HUES6 (cell line): ENCODE data around the gene RAB5IF.

ENCODE experiments used
- H3K27ac ChIP-seq: 2 replicates; pipeline ENCODE4 v1.7.0; 2013; ENCODE audit warnings: low read depth, mild to moderate bottlenecking, low read length, inconsistent platforms
- H3K27me3 ChIP-seq: 2 replicates; pipeline ENCODE4 v1.6.1; 2013; ENCODE audit warnings: low read length; ENCODE audit not compliant: control insufficient read depth, insufficient read depth
- H3K36me3 ChIP-seq: 2 replicates; pipeline ENCODE4 v1.6.1; 2013; ENCODE audit warnings: low read length; ENCODE audit not compliant: control insufficient read depth, insufficient read depth
- H3K4me1 ChIP-seq: 2 replicates; pipeline ENCODE4 v1.6.1; 2013; ENCODE audit warnings: low read length; ENCODE audit not compliant: control insufficient read depth, insufficient read depth
- H3K4me3 ChIP-seq: 2 replicates; pipeline ENCODE4 v1.5.1; 2013; ENCODE audit warnings: low read depth, low read length
- H3K9ac ChIP-seq: one replicate; pipeline ENCODE4 v1.6.1; 2013; ENCODE audit warnings: mild to moderate bottlenecking, low read length
- H3K9me3 ChIP-seq: 2 replicates; pipeline ENCODE4 v1.6.1; 2013; ENCODE audit warnings: low read depth, low read length; ENCODE audit not compliant: control insufficient read depth, insufficient read depth

The RAB5IF gene

DNA sequence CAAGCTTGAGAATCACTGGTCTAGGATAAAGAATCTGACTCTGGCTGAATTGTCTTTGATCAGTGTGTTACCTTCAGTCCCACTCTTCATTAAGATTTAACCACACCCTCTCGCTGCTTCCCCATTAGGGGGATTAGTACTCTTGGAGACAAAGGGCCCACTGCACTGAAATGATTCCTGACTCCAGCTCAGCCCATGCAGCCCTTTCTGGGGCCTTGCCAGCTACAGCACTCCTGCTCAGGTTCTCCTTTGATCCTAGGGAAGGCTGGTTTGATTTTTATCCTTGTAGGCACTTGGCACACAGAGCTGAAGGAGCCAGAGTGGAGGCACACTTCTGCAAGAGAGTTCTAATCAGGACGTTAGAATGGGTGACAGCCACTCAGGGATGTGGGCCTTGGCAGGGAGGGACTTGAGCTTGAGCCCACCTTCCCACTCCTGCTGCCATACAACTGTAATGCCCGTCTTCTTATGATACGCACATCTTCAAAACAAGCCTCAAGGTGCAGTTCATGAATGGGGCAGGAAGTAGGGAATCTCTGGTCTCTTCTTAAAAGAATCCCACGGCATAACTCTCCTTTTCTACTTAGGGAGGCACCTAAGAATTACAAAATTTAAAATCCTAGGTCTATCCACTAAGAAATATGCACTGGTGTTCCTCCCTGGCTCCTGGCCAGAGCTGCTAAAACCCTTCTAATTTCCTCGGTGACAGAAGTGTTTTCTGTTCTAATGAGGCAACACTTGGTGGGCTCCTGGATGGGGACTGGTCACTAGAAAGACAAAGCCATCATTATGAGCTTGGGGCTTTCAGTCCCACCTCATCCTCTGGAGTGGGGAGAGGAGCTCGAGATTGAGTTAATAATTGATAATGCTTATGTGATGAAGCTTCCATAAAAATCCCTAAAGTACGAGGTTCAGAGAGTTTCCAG, 41.9 kb downstream of the RAB5IF start:
- Histone ChIP-seq H3K9me3 (no peaks in the 10 kb centered on the region), H3K9ac (no peak overlapping the region), H3K27ac (no peak overlapping the region), H3K4me3 (no peak overlapping the region), H3K36me3 (no peaks in the 10 kb centered on the region), H3K4me1 (peaks cover 22% of the 10 kb centered on the region), H3K27me3 (no peaks in the 10 kb centered on the region)

DNA sequence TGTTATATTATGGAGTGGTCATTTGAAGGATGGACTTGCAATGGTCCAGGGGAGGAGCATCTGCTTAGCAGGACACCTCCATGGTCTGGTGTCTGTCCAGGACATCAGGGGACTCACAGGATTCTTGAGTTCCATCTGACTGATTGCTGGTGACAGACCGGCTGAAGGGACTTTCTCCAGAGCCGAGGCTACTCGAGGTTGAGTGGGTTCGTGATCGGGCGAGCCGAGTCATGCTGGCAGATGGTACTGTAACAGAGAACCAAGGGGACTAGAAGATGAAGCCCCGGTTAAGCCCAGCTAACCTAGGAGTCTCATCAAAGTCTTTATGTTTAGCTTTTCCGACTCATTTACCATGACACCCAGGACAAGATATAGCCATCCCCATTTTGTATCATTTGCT, 47.9 kb downstream of the RAB5IF start:
- H3K27ac ChIP-seq = no peak overlapping the region
- H3K27me3 ChIP-seq = no peaks in the 10 kb centered on the region
- H3K36me3 ChIP-seq = peaks cover 21% of the 10 kb centered on the region
- H3K9me3 ChIP-seq = no peaks in the 10 kb centered on the region
- H3K4me1 ChIP-seq = no peaks in the 10 kb centered on the region
- H3K9ac ChIP-seq = no peak overlapping the region
- no peak overlapping the region for H3K4me3 ChIP-seq

GRCh38 chr20:36654506-36654905, 48.9 kb downstream of the RAB5IF start:
- H3K4me1 ChIP-seq = no peaks in the 10 kb centered on the region
- H3K27ac ChIP-seq = no peak overlapping the region
- no peak overlapping the region for H3K4me3 ChIP-seq
- H3K9ac ChIP-seq = no peak overlapping the region
- no peaks in the 10 kb centered on the region for H3K9me3 ChIP-seq
- no peaks in the 10 kb centered on the region for H3K27me3 ChIP-seq
- H3K36me3 ChIP-seq = peaks cover 21% of the 10 kb centered on the region

DNA sequence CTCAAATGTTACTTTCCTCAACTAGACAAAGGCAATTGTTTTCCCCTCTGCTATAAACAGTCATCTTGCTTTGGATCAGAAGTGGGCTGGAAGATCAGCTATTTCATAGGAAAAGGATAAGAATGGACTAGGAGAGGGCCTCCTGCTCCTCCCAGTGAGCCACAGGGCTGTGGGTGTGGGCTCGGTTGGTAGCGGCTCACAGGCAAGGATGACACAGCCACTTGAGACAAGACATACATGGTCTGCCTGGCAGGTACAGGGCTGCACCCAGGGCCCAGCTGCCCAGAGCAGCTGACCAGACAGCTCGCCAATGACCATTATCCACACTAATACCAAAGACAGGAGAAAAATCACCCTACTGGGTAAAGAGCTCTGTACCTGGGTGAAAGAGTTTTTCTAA, 49.4 kb downstream of the RAB5IF start:
- Histone ChIP-seq H3K27me3 (no peaks in the 10 kb centered on the region), H3K9ac (no peak overlapping the region), H3K27ac (no peak overlapping the region), H3K4me3 (no peak overlapping the region), H3K36me3 (peaks cover 21% of the 10 kb centered on the region), H3K9me3 (no peaks in the 10 kb centered on the region), H3K4me1 (no peaks in the 10 kb centered on the region)

- Histone ChIP-seq H3K9me3 (no peaks in the 10 kb centered on the region), H3K4me3 (no peak overlapping the region), H3K9ac (no peak overlapping the region), H3K27me3 (no peaks in the 10 kb centered on the region), H3K36me3 (peaks cover 24% of the 10 kb centered on the region), H3K4me1 (no peaks in the 10 kb centered on the region), H3K27ac (no peak overlapping the region)
Measured at GRCh38 chr20:36656733-36657132, 51.2 kb downstream of the RAB5IF start.

- Histone ChIP-seq H3K9me3 (no peaks in the 10 kb centered on the region), H3K9ac (no peak overlapping the region), H3K27ac (no peak overlapping the region), H3K4me1 (no peaks in the 10 kb centered on the region), H3K27me3 (no peaks in the 10 kb centered on the region), H3K36me3 (peaks cover 18% of the 10 kb centered on the region), H3K4me3 (no peak overlapping the region)
Measured at GRCh38 chr20:36658300-36658699, 52.7 kb downstream of the RAB5IF start.
